ENCODE measurements around the gene RIMS3. TPM values are rescaled to one million over a fixed set of nuclear protein-coding genes. Genes with fewer than 3 reads are reported as not detected.

RIMS3 gene
- total RNA-seq, 1 donor from 2014 or later, result 4.6 TPM

DNA sequence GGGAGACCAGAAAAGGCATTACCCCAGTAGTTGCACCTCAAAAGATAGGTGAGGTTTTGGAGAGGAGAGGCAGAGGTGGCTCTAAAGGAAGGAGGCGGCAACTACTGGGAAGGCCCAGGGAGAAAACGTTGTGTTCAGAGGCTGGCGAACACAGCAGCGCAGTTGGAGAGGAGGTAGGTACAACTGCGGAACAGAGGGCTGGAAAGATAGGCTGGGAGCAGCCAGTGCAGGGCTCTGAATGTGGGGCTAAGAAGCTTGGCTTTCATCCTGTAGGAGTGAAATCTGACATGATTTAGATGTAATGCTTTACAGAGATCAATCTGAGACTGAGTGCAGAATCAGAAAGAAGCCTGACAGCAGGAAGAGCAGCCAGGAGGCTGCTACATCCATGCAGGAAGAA lies 13.0 kb downstream of the RIMS3 start:
- H3K27me3 ChIP-seq (ENCODE audit: low read depth), result no peaks in the 10 kb centered on the region
- intact Hi-C loops (cut with DNase I), result no loop called here

DNA sequence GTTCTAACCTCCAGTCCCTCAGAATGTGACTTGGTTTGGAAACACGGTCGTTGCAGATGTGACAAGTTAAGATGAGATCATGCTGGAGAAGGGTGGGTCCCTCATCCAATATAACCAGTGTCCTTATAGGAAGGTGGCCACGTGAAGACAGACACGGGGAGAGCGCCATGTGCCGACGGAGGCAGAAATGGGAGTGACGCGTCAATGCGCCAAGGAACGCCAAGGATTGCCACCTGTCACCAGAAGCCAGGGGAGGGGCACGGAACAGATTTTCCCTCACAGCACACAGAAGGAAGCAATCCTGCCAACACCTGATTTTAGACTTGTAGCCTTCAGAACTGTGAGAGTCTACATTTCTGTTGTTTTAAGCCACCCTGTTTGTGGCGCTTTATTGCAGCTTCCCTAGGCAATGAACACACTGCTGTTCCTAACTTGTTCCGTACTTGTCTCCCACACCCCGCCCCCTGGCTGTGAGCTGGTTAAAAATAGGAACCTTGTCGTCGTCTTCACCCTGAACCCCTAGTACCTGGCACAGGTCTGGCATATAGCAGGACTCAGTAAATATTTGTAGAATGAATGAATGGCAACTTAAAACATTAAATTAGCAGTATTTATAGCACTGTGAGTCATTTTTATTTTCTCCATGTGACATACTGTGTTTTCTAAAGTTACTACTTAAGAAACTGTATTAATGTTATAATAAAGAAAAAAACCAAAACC lies 14.2 kb downstream of the RIMS3 start:
- Histone ChIP-seq H3K27me3 (ENCODE audit: low read depth) (no peaks in the 10 kb centered on the region), H3K36me3 (no peaks in the 10 kb centered on the region), H3K9me3 (no peaks in the 10 kb centered on the region), H3K4me3 (no peak overlapping the region), H3K27ac (no peak overlapping the region), H3K4me1 (no peaks in the 10 kb centered on the region)
- no peak for DNase-seq
- no peak for ATAC-seq
- TF ChIP-seq, protein P1, sequence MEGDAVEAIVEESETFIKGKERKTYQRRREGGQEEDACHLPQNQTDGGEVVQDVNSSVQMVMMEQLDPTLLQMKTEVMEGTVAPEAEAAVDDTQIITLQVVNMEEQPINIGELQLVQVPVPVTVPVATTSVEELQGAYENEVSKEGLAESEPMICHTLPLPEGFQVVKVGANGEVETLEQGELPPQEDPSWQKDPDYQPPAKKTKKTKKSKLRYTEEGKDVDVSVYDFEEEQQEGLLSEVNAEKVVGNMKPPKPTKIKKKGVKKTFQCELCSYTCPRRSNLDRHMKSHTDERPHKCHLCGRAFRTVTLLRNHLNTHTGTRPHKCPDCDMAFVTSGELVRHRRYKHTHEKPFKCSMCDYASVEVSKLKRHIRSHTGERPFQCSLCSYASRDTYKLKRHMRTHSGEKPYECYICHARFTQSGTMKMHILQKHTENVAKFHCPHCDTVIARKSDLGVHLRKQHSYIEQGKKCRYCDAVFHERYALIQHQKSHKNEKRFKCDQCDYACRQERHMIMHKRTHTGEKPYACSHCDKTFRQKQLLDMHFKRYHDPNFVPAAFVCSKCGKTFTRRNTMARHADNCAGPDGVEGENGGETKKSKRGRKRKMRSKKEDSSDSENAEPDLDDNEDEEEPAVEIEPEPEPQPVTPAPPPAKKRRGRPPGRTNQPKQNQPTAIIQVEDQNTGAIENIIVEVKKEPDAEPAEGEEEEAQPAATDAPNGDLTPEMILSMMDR (IDR thresholded peaks at IDR 0.05), result no peak
- intact Hi-C loops (cut with DNase I), result no loop called here

More for the DNA sequence above, 13.0 kb downstream of the RIMS3 start:
- Histone ChIP-seq H3K4me1 (no peaks in the 10 kb centered on the region), H3K27ac (no peak overlapping the region), H3K36me3 (no peaks in the 10 kb centered on the region), H3K4me3 (no peak overlapping the region), H3K9me3 (no peaks in the 10 kb centered on the region)
- ATAC-seq (no peak), DNase-seq (no peak)
- TF ChIP-seq, protein P1 (IDR thresholded peaks at IDR 0.05), result no peak

- peak overlapping the region; percentile 24 for H3K27ac ChIP-seq
- no peaks in the 10 kb centered on the region for H3K27me3 ChIP-seq (ENCODE audit: low read depth)
- no peaks in the 10 kb centered on the region for H3K36me3 ChIP-seq
- intact Hi-C loops (cut with DNase I), result no loop called here
- TF ChIP-seq, protein P1 (IDR thresholded peaks at IDR 0.05), result peak; percentile 30
- no peaks in the 10 kb centered on the region for H3K9me3 ChIP-seq
- no peak overlapping the region for H3K4me3 ChIP-seq
- ATAC-seq, result peak; percentile 37
- no peaks in the 10 kb centered on the region for H3K4me1 ChIP-seq
- no peak for DNase-seq
Observed at GRCh38 chr1:40650075-40650474, 15.4 kb downstream of the RIMS3 start.

GRCh38 chr1:40649592-40649930 lies 15.9 kb downstream of the RIMS3 start:
- Histone ChIP-seq H3K4me3 (no peak overlapping the region), H3K27ac (no peak overlapping the region), H3K9me3 (no peaks in the 10 kb centered on the region), H3K27me3 (ENCODE audit: low read depth) (no peaks in the 10 kb centered on the region), H3K4me1 (no peaks in the 10 kb centered on the region), H3K36me3 (no peaks in the 10 kb centered on the region)
- ATAC-seq (no peak), DNase-seq (no peak)
- TF ChIP-seq, protein P1 (IDR thresholded peaks at IDR 0.05), result no peak
- intact Hi-C loops (cut with DNase I), result no loop called here

- no peak for ATAC-seq
Observed at GRCh38 chr1:40648928-40649591, 16.4 kb downstream of the RIMS3 start.

More at GRCh38 chr1:40648928-40649591, 16.4 kb downstream of the RIMS3 start:
- H3K4me3 ChIP-seq, result no peak overlapping the region
- no peak for DNase-seq
- H3K27me3 ChIP-seq (ENCODE audit: low read depth), result no peaks in the 10 kb centered on the region
- no peak overlapping the region for H3K27ac ChIP-seq
- H3K9me3 ChIP-seq, result no peaks in the 10 kb centered on the region
- intact Hi-C loops (cut with DNase I), result no loop called here
- no peaks in the 10 kb centered on the region for H3K4me1 ChIP-seq
- H3K36me3 ChIP-seq, result no peaks in the 10 kb centered on the region
- TF ChIP-seq, protein P1 (IDR thresholded peaks at IDR 0.05), result no peak

Measured in lower lobe of right lung (tissue), 2 donors.